Spleen (tissue), 7 donors: ENCODE results near the gene NLGN1.

Experiments used
- POLR2A ChIP-seq, 3 donors: fragments of 450-650 bp; IDR thresholded peaks; one replicate each; pipeline ENCODE4 v1.5.1; 2017; ENCODE audit warnings: antibody characterized with exemption in 3 of 3, mild to moderate bottlenecking in 1 of 3
- TF ChIP-seq, protein P1 (sequence below), 11 experiments: fragments of 200-600 bp in 7 of 11; fragments of 450-650 bp in 4 of 11; sonication (generic) in 4 of 11; IDR thresholded peaks in 8 of 11; conservative IDR thresholded peaks in 3 of 11; 1 replicate in 7 of 11; 2 replicates in 4 of 11; pipeline versions ENCODE4 v1.4.0 to v1.8.0; 2016 to 2021; ENCODE audit warnings: antibody characterized with exemption in 11 of 11, inconsistent platforms in 4 of 11, mild to moderate bottlenecking in 1 of 11
- donor health status: DM: no; HTN: no; CAD: no; lungs with moderate emphysema.
- donor health status: DM: no; HTN: no; CAD: no.
- donor health status: DM: no; HTN: no; CAD: no.

- TF ChIP-seq, protein P1, sequence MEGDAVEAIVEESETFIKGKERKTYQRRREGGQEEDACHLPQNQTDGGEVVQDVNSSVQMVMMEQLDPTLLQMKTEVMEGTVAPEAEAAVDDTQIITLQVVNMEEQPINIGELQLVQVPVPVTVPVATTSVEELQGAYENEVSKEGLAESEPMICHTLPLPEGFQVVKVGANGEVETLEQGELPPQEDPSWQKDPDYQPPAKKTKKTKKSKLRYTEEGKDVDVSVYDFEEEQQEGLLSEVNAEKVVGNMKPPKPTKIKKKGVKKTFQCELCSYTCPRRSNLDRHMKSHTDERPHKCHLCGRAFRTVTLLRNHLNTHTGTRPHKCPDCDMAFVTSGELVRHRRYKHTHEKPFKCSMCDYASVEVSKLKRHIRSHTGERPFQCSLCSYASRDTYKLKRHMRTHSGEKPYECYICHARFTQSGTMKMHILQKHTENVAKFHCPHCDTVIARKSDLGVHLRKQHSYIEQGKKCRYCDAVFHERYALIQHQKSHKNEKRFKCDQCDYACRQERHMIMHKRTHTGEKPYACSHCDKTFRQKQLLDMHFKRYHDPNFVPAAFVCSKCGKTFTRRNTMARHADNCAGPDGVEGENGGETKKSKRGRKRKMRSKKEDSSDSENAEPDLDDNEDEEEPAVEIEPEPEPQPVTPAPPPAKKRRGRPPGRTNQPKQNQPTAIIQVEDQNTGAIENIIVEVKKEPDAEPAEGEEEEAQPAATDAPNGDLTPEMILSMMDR (IDR thresholded peaks at IDR 0.05 in 8 of 11, conservative IDR thresholded peaks at IDR 0.05 in 3 of 11): peak in 4 of 11 experiments; percentile 12 to 28 (median 18)
- no peak for TF ChIP-seq POLR2A (IDR thresholded peaks at IDR 0.05)
Observed at GRCh38 chr3:173553635-173554280, 156.2 kb downstream of the NLGN1 start.
